Caco-2 (cell line): ENCODE data around the gene PPP1R13L. TPM values are rescaled to one million over a fixed set of nuclear protein-coding genes. Genes with fewer than 3 reads are reported as not detected.

Experiments used
- BruUV-seq: library from RNA; stranded (reverse); fragments of 400-500 nt; replicated peaks from 2 replicates; lab custom pipeline; 2021; lab: Mats Ljungman, UMichigan
- CTCF ChIA-PET: fragments of 300-600 bp; sonication (Branson Sonifier 250); formaldehyde crosslinking; loops from one replicate; lab custom pipeline; 2022; ENCODE audit warnings: antibody characterized with exemption; lab: Charles Lee
- POLR2A ChIA-PET: fragments of 300-600 bp; sonication (Branson Sonifier 250); formaldehyde crosslinking; loops from one replicate; lab custom pipeline; 2022; ENCODE audit warnings: antibody characterized with exemption; lab: Charles Lee
- DNase-seq, 2 experiments: peaks; one replicate each; pipeline versions ENCODE4 v3.0.0 to v3.0.0-alpha.2; 2020 to 2022
- H3K27me3 ChIP-seq: replicated peaks from 2 replicates; pipeline ENCODE4 v1.6.0; 2011; ENCODE audit warnings: low read length; ENCODE audit not compliant: control insufficient read depth, insufficient read depth
- H3K36me3 ChIP-seq: 2 replicates; pipeline ENCODE4 v1.5.1; 2011; ENCODE audit warnings: low read length; ENCODE audit not compliant: control insufficient read depth, insufficient read depth
- H3K4me1 ChIP-seq: fragments of 250-450 bp; sonication (Bioruptor Pico); 2 replicates; pipeline ENCODE4 v1.5.1; 2020; ENCODE audit warnings: mild to moderate bottlenecking
- H3K4me3 ChIP-seq: 2 replicates; pipeline ENCODE4 v1.5.1; 2011; ENCODE audit warnings: low read depth, mild to moderate bottlenecking, control low read depth, low read length
- H3K9me3 ChIP-seq: fragments of 250-450 bp; sonication (Bioruptor Pico); 2 replicates; pipeline ENCODE4 v1.5.1; 2020; ENCODE audit warnings: mild to moderate bottlenecking, moderate library complexity
- H3K27ac Mint-ChIP-seq: one replicate; pipeline ENCODE4 v1.8.0; 2022; ENCODE audit warnings: mixed read lengths; ENCODE audit not compliant: unreplicated experiment
- H3K27me3 Mint-ChIP-seq: one replicate; pipeline ENCODE4 v1.8.0; 2022; ENCODE audit warnings: mixed read lengths; ENCODE audit not compliant: insufficient read depth, unreplicated experiment
- H3K36me3 Mint-ChIP-seq: one replicate; pipeline ENCODE4 v1.8.0; 2022; ENCODE audit warnings: mild to moderate bottlenecking, mixed read lengths; ENCODE audit not compliant: insufficient read depth, unreplicated experiment
- H3K4me1 Mint-ChIP-seq: one replicate; pipeline ENCODE4 v1.8.0; 2022; ENCODE audit warnings: low read depth, mixed read lengths; ENCODE audit not compliant: unreplicated experiment
- H3K4me3 Mint-ChIP-seq: one replicate; pipeline ENCODE4 v1.8.0; 2022; ENCODE audit warnings: mild to moderate bottlenecking, moderate library complexity, mixed read lengths; ENCODE audit not compliant: unreplicated experiment
- H3K9me3 Mint-ChIP-seq: one replicate; pipeline ENCODE4 v1.8.0; 2022; ENCODE audit warnings: mixed read lengths; ENCODE audit not compliant: unreplicated experiment
- CTCF ChIP-seq, 2 experiments: fragments of 200-600 bp in 1 of 2; IDR thresholded peaks; 1 replicate in 1 of 2; 2 replicates in 1 of 2; pipeline versions ENCODE4 v1.5.1 to v1.8.0; 2011 to 2022; ENCODE audit warnings: antibody characterized with exemption in 1 of 2, control low read depth in 1 of 2, inconsistent platforms in 1 of 2, low read depth in 1 of 2, low read length in 1 of 2, mild to moderate bottlenecking in 1 of 2, moderate library complexity in 1 of 2; ENCODE audit not compliant: insufficient read depth in 1 of 2, severe bottlenecking in 1 of 2, unreplicated experiment in 1 of 2
- intact Hi-C: fragments of 100-400 bp; cut with micrococcal nuclease; formaldehyde crosslinking; loops from one replicate; pipeline ENCODE4 v1.10.0; 2022; ENCODE audit not compliant: unreplicated experiment
- total RNA-seq: library from RNA; stranded (reverse); gene quantifications from 2 replicates; pipeline ENCODE4 v1.2.3, GENCODE V29; 2022

PPP1R13L gene
- total RNA-seq, 1 experiment from 2014 or later = 65.8 TPM

- POLR2A ChIA-PET = interaction anchor here (1.0 kb wide), 1 partner anchor 25 kb away, joined by 3 read pairs; no protein-coding TSS in a partner anchor
Measured at GRCh38 chr19:45445139-45445538, 40.3 kb upstream of the PPP1R13L start.

GRCh38 chr19:45444318-45445041 lies 39.6 kb upstream of the PPP1R13L start:
- CTCF ChIA-PET = interaction anchor here (0.6 kb wide), 1 partner anchor 222 kb away, joined by 5 read pairs; no protein-coding TSS in a partner anchor
- Mint-ChIP-seq H3K9me3 (no peaks in the 10 kb centered on the region), H3K36me3 (peaks cover 21% of the 10 kb centered on the region), H3K27ac (peak overlapping the region; percentile 99), H3K27me3 (no peaks in the 10 kb centered on the region), H3K4me1 (peaks cover 40% of the 10 kb centered on the region), H3K4me3 (peak overlapping the region; percentile 96)
- no peaks in the 10 kb centered on the region for H3K9me3 ChIP-seq
- peaks cover 25% of the 10 kb centered on the region for H3K4me1 ChIP-seq
- BruUV-seq = TSS peak; percentile 56
- TF ChIP-seq CTCF (IDR thresholded peaks at IDR 0.05; ENCODE audit: insufficient read depth in 1 of 2, low read depth in 1 of 2, low read length in 1 of 2, severe bottlenecking in 1 of 2, unreplicated experiment in 1 of 2) = no peak
- no peaks in the 10 kb centered on the region for H3K36me3 ChIP-seq
- no peaks in the 10 kb centered on the region for H3K27me3 ChIP-seq
- POLR2A ChIA-PET = interaction anchor here (1.0 kb wide), 1 partner anchor 25 kb away, joined by 3 read pairs; no protein-coding TSS in a partner anchor
- peak overlapping the region; percentile 39 for H3K4me3 ChIP-seq
- peak; percentile 94 to 99 for DNase-seq
- intact Hi-C loops = no loop called here

More at GRCh38 chr19:45445139-45445538, 40.3 kb upstream of the PPP1R13L start:
- TF ChIP-seq CTCF (IDR thresholded peaks at IDR 0.05; ENCODE audit: insufficient read depth in 1 of 2, low read depth in 1 of 2, low read length in 1 of 2, severe bottlenecking in 1 of 2, unreplicated experiment in 1 of 2) = no peak
- Histone ChIP-seq H3K27me3 (no peaks in the 10 kb centered on the region), H3K36me3 (no peaks in the 10 kb centered on the region), H3K4me3 (no peak overlapping the region), H3K4me1 (peaks cover 32% of the 10 kb centered on the region), H3K9me3 (no peaks in the 10 kb centered on the region)
- CTCF ChIA-PET = interaction anchor here (0.6 kb wide), 1 partner anchor 221 kb away, joined by 5 read pairs; no protein-coding TSS in a partner anchor
- Mint-ChIP-seq H3K27me3 (no peaks in the 10 kb centered on the region), H3K27ac (peak overlapping the region; percentile 99), H3K4me3 (peak overlapping the region; percentile 96), H3K9me3 (no peaks in the 10 kb centered on the region), H3K4me1 (peaks cover 39% of the 10 kb centered on the region), H3K36me3 (peaks cover 20% of the 10 kb centered on the region)
- intact Hi-C loops = no loop called here
- no peak for DNase-seq
- BruUV-seq = no TSS peak

- no TSS peak for BruUV-seq
- Mint-ChIP-seq H3K4me3 (peak overlapping the region; percentile 96), H3K36me3 (peaks cover 21% of the 10 kb centered on the region), H3K27ac (peak overlapping the region; percentile 99), H3K27me3 (no peaks in the 10 kb centered on the region), H3K9me3 (no peaks in the 10 kb centered on the region), H3K4me1 (peaks cover 40% of the 10 kb centered on the region)
- peak overlapping the region; percentile 39 for H3K4me3 ChIP-seq
- TF ChIP-seq CTCF (IDR thresholded peaks at IDR 0.05; ENCODE audit: insufficient read depth in 1 of 2, low read depth in 1 of 2, low read length in 1 of 2, severe bottlenecking in 1 of 2, unreplicated experiment in 1 of 2) = no peak
- H3K9me3 ChIP-seq = no peaks in the 10 kb centered on the region
- intact Hi-C loops = loop anchor here (1.0 kb wide), 1 partner anchor 26 kb away; no protein-coding TSS in a partner anchor
- no peaks in the 10 kb centered on the region for H3K36me3 ChIP-seq
- H3K4me1 ChIP-seq = peaks cover 25% of the 10 kb centered on the region
- H3K27me3 ChIP-seq = no peaks in the 10 kb centered on the region
- peak; percentile 98 to 99 for DNase-seq
- CTCF ChIA-PET = no interaction called here
- POLR2A ChIA-PET = no interaction called here
Measured at GRCh38 chr19:45443462-45444317, 38.8 kb upstream of the PPP1R13L start.
